NCI-H1105 treated with DMSO at 0.1 percent for 48 hours (cell line): ENCODE results near the gene RHO.
A peak's percentile ranks its signal among the peaks of the same experiment; 100 is the strongest.
"Not testable (repeated sequence)": the region's sequence is repeated elsewhere in the genome, so short reads cannot be mapped to it uniquely, and the experiment has no call there.

Experiments
- DNase-seq: peaks from one replicate; lab custom pipeline; 2025; lab: John Stamatoyannopoulos, UW

Gene RHO

GRCh38 chr3:129528589-129529100 is at the start of gene RHO:
TSS of gene RHO (plus strand) at chr3:129528639. CDS start at chr3:129528734, 95 bp downstream.
- DNase-seq = no peak

- DNase-seq = not testable (repeated sequence)
Measured at GRCh38 chr3:129481225-129481765, 47.1 kb upstream of the RHO start.

GRCh38 chr3:129481766-129482332 is 46.6 kb upstream of the RHO start:
- DNase-seq = no peak

DNA sequence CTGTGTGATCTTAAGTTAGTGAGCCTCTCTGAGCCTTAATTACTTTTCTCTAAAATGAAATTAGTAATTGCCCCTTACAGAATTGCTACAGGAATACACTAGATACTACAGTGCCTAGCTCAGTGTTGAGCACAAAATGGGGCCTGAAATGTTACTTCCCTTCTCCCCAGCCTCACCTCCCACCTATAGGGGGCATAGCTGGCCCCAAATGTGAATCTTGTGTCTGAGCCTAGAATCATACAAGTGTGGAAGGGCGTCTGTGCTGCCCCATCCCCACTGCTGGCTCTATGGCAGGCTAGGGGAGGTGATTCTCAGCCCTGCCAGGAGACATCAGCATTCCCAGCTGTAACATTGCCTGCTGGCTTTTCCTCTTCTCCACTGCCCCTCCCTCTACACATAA is 45.7 kb upstream of the RHO start:
- no peak for DNase-seq

DNA sequence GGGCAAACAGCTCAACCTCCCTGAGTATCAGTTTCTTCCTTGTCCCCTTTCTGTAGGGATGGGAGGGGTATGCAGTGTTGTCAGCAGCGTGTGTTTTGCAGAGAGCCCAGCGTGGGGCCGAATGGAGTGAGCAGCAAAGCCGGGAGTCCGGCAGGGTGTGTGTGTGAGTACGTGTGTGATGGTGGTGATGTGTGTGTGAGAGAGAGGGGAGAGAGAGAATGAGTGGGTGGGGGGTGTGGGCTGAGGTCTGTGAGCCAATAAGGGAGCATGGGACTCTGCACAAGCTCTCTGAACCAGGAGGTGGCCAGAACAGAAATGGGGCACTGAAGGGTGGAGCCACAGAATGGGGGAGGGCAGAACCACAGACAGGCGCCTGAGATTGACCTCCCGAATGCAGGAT is 44.6 kb upstream of the RHO start:
- no peak for DNase-seq

- DNase-seq = not testable (repeated sequence)
Measured at GRCh38 chr3:129485146-129485545, 43.3 kb upstream of the RHO start.

DNA sequence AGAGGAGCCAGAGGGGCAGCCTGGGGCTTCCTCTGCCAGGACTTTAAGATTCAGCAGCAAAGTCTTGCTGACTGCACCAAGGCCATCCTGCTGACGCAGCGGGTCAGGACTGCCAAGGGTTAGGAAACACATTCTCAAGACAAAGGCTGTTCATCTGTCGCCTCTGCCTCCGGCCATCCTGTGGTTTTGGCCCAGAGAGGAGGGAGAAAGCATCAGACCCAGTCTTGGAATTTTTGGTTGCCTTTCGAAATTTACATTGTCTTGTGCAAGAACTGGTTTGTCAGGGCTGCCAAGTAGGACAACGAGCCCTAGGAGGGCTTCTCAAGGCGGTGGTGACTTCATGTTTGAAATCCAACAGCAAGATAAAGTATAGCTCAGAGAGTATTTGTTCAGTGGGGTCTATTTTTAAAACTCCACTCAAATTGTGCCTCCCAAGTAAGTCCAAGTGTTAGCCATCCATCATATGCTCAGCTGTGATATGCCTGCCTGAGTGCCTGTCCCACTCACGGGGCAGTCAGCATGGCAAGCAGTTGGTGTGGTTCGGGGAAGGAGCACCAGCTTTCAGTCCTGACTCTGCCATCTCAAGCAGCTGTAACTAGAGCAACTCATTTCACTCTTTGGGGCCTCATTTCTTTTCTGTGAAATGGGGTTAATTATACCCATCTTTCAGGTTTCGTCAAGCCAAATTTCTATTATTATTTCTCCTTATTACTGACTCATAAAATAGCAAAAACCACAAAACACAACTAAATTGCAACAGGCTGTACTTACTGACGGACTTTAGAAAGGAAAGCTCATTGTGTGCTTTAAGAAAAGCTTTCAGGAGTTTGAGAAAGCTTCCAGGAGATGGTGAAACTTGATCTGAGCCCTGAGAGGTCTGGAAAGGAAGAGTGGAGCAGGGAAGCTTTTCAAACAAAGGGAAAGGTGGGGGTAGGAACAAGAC is 42.4 kb upstream of the RHO start:
- no peak for DNase-seq

DNA sequence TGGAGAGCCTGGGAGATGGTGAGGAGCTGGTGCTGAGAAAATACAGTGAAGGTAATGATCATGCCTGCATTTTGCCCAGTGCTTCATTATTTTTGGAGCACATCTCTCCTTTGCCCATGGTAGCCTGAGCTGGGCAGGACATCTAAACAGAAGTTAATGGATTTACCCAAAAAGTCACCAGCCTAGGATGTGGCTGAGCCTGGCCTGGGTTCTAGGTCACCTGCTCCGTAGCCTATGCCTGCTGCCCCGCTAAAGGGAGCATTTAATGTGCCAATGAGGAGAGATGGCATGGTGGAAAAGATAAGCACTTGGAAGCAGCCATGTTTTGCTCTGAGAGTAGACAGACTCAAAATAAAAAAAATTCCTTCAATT is 41.8 kb upstream of the RHO start:
- DNase-seq = no peak

- DNase-seq = no peak
Measured at GRCh38 chr3:129487183-129487867, 41.1 kb upstream of the RHO start.

GRCh38 chr3:129487868-129488335 is 40.5 kb upstream of the RHO start:
- not testable (repeated sequence) for DNase-seq

DNA sequence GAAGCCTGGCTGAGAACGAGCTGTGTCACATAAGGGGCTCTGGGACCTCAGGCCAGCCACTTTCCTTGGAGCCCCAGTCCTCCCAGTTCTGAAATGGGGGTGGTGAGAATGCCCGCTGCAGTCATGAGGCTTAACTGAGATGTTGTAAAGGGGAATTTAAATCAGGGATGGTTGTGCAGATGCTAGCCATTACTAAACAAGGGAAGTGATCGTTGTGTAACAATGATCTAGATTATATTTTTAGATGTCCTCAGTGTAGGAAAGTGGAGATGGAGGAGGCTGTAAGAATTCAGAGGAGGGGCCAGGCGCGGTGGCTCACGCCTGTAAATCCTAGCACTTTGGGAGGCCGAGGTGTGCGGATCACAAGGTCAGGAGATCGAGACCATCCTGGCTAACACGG is 39.2 kb upstream of the RHO start:
- DNase-seq = not testable (repeated sequence)

DNA sequence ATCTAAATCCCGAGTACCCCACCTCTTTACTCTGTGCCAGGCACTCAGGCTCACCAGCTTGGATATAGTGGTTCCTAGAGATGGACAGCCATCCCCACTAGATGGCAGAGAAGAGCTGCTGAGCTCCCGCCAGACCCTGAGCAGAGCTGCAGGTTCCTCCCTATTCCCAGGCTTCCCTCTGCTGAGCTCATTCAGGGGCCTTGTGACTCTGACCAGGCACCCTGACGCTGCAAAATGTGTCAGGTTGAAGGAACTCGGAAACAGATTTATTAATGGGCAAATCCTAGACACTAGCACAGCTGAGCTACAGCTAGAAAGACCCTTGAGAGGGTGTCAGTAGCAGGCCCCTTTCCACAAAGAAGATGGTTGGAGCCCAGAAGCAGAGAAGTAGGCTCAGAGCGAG is 38.2 kb upstream of the RHO start:
- peak; percentile 76 for DNase-seq

DNA sequence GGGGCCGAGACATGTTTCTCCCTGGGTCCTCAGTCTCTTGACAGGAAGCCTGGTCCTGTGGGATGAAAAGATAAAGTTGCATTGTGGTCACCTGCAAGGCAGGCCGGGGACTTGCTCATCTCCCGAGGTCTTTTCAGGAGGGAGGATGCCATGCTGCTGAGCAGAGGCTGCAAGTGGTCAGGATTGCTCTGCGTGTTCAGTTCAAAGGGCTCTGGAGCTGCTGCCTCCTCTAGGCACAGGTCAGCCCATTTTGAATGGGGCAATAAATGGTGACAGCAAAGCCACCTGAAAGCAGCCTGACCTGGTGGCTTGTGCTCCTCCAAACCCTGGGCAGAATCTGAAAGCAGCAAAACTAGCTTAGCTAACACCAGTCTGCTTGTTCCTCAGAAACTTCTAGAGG is 37.4 kb upstream of the RHO start:
- DNase-seq = not testable (repeated sequence)

GRCh38 chr3:129491794-129492193 is 36.6 kb upstream of the RHO start:
- no peak for DNase-seq

DNA sequence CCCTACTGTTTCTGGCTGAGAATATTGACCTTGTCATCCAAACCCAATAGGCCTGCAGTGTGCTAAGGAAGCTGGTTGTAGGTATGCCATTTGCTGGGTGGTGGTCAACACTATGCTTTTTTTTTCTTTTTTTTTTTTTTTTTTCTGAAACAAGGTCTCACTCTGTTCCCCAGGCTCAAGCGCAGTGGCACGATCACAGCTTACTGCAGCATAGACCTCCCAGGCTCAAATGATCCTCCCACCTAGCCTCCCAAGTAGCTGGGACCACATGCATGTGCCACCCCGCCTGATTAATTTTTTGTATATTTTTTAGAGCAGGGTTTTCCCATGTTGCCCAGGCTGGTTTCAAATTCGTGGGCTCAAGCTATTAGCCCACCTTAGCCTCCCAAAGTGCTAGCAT is 35.7 kb upstream of the RHO start:
- no peak for DNase-seq

GRCh38 chr3:129493206-129493605 is 35.2 kb upstream of the RHO start:
- DNase-seq = no peak

- DNase-seq = not testable (repeated sequence)
Measured at GRCh38 chr3:129494499-129494898, 33.9 kb upstream of the RHO start.

- not testable (repeated sequence) for DNase-seq
Measured at GRCh38 chr3:129495006-129495639, 33.3 kb upstream of the RHO start.

- not testable (repeated sequence) for DNase-seq
Measured at GRCh38 chr3:129497876-129498275, 30.6 kb upstream of the RHO start.

DNA sequence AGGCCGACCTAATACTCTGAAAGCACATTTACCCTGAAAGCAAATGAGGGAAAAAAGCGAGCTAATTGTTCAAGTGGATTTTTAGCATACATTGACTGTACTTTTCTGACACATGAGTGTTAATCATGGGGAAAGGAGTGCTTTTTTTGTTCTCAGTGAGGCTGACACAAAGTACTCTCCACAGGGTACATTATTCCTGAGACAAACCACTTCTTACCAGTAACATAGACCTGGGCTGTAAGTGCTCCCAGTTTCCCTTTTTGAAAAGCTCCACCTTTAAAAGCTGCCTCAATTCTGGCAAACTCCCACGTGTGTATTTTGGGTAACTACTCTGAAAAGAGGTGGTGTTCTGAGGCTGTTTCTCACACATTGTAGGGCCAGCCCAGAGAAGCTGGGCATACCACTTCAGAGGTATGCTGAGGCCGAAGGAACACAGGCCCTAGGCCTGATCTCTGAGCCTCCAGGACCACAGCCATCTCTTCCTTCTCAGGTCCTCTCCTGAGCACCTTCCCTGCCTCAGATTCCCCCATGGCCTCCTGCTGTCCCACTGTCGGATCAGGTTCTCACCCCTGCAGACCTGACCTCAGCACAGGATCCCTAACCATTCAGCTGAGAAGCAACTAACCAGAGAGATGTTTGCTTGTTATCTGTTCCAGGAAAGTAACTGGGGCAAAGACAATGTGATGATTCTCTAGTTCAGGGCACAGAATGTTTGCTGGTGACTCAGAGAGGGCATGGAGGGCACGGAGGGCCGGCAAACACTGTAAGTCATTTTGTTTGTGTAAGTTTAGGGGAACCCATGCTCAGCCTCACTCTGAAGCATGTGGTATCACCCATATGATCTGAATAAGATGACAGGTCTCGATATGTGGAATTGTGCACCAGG is 29.6 kb upstream of the RHO start:
- not testable (repeated sequence) for DNase-seq
